Activated CD8-positive, alpha-beta memory T cell treated with anti-CD3 and anti-CD28 coated beads for 4 hours (primary cell): ENCODE data around the gene SCN8A.

ENCODE experiments used
- DNase-seq, 2 donors: peaks; one replicate each; pipeline ENCODE4 v3.0.0-alpha.2; 2020; ENCODE audit warnings: low read depth in 2 of 2

Gene SCN8A

GRCh38 chr12:51669271-51669670, 78.2 kb downstream of the SCN8A start:
- no peak for DNase-seq

GRCh38 chr12:51669996-51670395, 79.0 kb downstream of the SCN8A start:
- no peak for DNase-seq

GRCh38 chr12:51672334-51672733, 81.3 kb downstream of the SCN8A start:
- DNase-seq: no peak

GRCh38 chr12:51675071-51675803, 84.2 kb downstream of the SCN8A start:
- no peak for DNase-seq

- DNase-seq: no peak
Observed at GRCh38 chr12:51676875-51677274, 85.8 kb downstream of the SCN8A start.

GRCh38 chr12:51677284-51677968, 86.4 kb downstream of the SCN8A start:
- no peak for DNase-seq

GRCh38 chr12:51678086-51678724, 87.2 kb downstream of the SCN8A start:
- no peak for DNase-seq

- no peak for DNase-seq
Observed at GRCh38 chr12:51682981-51683380, 91.9 kb downstream of the SCN8A start.

- no peak for DNase-seq
Observed at GRCh38 chr12:51683763-51684357, 92.8 kb downstream of the SCN8A start.

- DNase-seq: no peak
Observed at GRCh38 chr12:51686727-51687126, 95.7 kb downstream of the SCN8A start.

GRCh38 chr12:51687177-51687576, 96.1 kb downstream of the SCN8A start:
- no peak for DNase-seq

GRCh38 chr12:51687614-51688013, 96.6 kb downstream of the SCN8A start:
- no peak for DNase-seq

GRCh38 chr12:51689983-51690382, 99.0 kb downstream of the SCN8A start:
- DNase-seq: no peak

GRCh38 chr12:51692016-51692415, 101.0 kb downstream of the SCN8A start:
- no peak for DNase-seq

GRCh38 chr12:51693569-51693968, 102.5 kb downstream of the SCN8A start:
- no peak for DNase-seq

- no peak for DNase-seq
Observed at GRCh38 chr12:51694146-51694545, 103.1 kb downstream of the SCN8A start.

- DNase-seq: no peak
Observed at GRCh38 chr12:51695241-51696010, 104.4 kb downstream of the SCN8A start.

GRCh38 chr12:51699219-51699618, 108.2 kb downstream of the SCN8A start:
- no peak for DNase-seq

GRCh38 chr12:51700887-51701286, 109.9 kb downstream of the SCN8A start:
- no peak for DNase-seq

GRCh38 chr12:51702587-51702986, 111.6 kb downstream of the SCN8A start:
- DNase-seq: no peak

- DNase-seq: no peak
Observed at GRCh38 chr12:51705450-51705849, 114.4 kb downstream of the SCN8A start.

- no peak for DNase-seq
Observed at GRCh38 chr12:51706206-51706605, 115.2 kb downstream of the SCN8A start.
